Keratinocyte (primary cell): Measurements from ENCODE around the gene TSPAN2. TPM values are rescaled to one million over a fixed set of nuclear protein-coding genes. Genes with fewer than 3 reads are reported as not detected.
A peak's percentile ranks its signal among the peaks of the same experiment; 100 is the strongest.

ENCODE experiments used
- DNase-seq: peaks from one replicate; pipeline ENCODE4 v3.0.0-alpha.2; 2011; ENCODE audit warnings: low read depth, missing footprints, low spot score
- FAIRE-seq: peaks from 2 replicates; lab custom pipeline; 2011; peaks lifted over from hg19 to GRCh38; lab: Jason Lieb, UNC
- H2AFZ ChIP-seq: 2 replicates; pipeline ENCODE4 v1.6.0; 2012; ENCODE audit warnings: low read length, control low read depth, inconsistent platforms; ENCODE audit not compliant: control insufficient read depth
- H3K27ac ChIP-seq: 2 replicates; pipeline ENCODE4 v1.5.1; 2011; ENCODE audit warnings: low read length; ENCODE audit not compliant: control insufficient read depth, insufficient read depth
- H3K27me3 ChIP-seq: 3 replicates; pipeline ENCODE4 v1.6.0; 2011; ENCODE audit warnings: low read length; ENCODE audit not compliant: control insufficient read depth, insufficient read depth; ENCODE audit errors: extremely low read depth
- H3K36me3 ChIP-seq, 2 experiments: 2 replicates in 1 of 2; 3 replicates in 1 of 2; pipeline ENCODE4 v1.5.1; 2011; ENCODE audit warnings: low read length in 2 of 2, mild to moderate bottlenecking in 1 of 2; ENCODE audit not compliant: control insufficient read depth in 2 of 2, insufficient read depth in 2 of 2; ENCODE audit errors: extremely low read depth in 1 of 2
- H3K4me1 ChIP-seq: 3 replicates; pipeline ENCODE4 v1.5.1; 2011; ENCODE audit warnings: low read length; ENCODE audit not compliant: control insufficient read depth, insufficient read depth; ENCODE audit errors: extremely low read depth
- H3K4me2 ChIP-seq: 3 replicates; pipeline ENCODE4 v1.6.0; 2011; ENCODE audit warnings: low read depth, low read length; ENCODE audit not compliant: control insufficient read depth, insufficient read depth; ENCODE audit errors: extremely low read depth
- H3K4me3 ChIP-seq, 3 experiments: fragments of 200-600 bp in 1 of 3; sonication (generic) in 1 of 3; 2 replicates in 2 of 3; 3 replicates in 1 of 3; pipeline ENCODE4 v1.5.1; 2011 to 2016; ENCODE audit warnings: low read length in 3 of 3, mild to moderate bottlenecking in 3 of 3, control low read depth in 2 of 3, inconsistent platforms in 1 of 3, low read depth in 1 of 3, mixed read lengths in 1 of 3, mixed run types in 1 of 3, moderate library complexity in 1 of 3; ENCODE audit not compliant: control insufficient read depth in 2 of 3, insufficient read depth in 2 of 3; ENCODE audit errors: extremely low read depth in 1 of 3
- H3K79me2 ChIP-seq: 2 replicates; pipeline ENCODE4 v1.6.0; 2012; ENCODE audit warnings: low read length; ENCODE audit not compliant: control insufficient read depth, insufficient read depth
- H3K9ac ChIP-seq: 3 replicates; pipeline ENCODE4 v1.6.0; 2011; ENCODE audit warnings: low read length; ENCODE audit not compliant: control insufficient read depth, insufficient read depth; ENCODE audit errors: extremely low read depth
- H3K9me1 ChIP-seq: 3 replicates; pipeline ENCODE4 v1.6.0; 2011; ENCODE audit warnings: low read length; ENCODE audit not compliant: control insufficient read depth, insufficient read depth; ENCODE audit errors: extremely low read depth
- H3K9me3 ChIP-seq: 2 replicates; pipeline ENCODE4 v1.5.1; 2012; ENCODE audit warnings: low read depth, low read length; ENCODE audit not compliant: control insufficient read depth
- H4K20me1 ChIP-seq: 3 replicates; pipeline ENCODE4 v1.6.0; 2011; ENCODE audit warnings: low read length; ENCODE audit not compliant: control insufficient read depth, insufficient read depth; ENCODE audit errors: extremely low read depth
- EZH2 ChIP-seq: IDR thresholded peaks from one replicate; pipeline ENCODE4 v1.6.1; 2012; ENCODE audit warnings: inconsistent platforms, mild to moderate bottlenecking, low read length, moderate library complexity
- dilution Hi-C: fragments of 300-500 bp; cut with MboI; formaldehyde crosslinking; loops from one replicate; pipeline ENCODE4 v1.7.0; 2020; ENCODE audit warnings: low sequenced_read_pairs; ENCODE audit not compliant: extremely low pct_ligation_motif_present
- polyA plus RNA-seq, 5 experiments: library from polyadenylated mRNA; depleted of rRNA in 3 of 5; stranded (reverse) in 3 of 5; stranded (forward) in 1 of 5; unstranded in 1 of 5; fragments of >200 nt; gene quantifications; 1 replicate in 1 of 5; 2 replicates in 3 of 5; 3 replicates in 1 of 5; pipeline versions ENCODE4 v1.2.1 to v1.2.3, GENCODE V29; 2011 to 2012; ENCODE audit warnings: missing spikeins in 2 of 5, low read depth in 1 of 5, low replicate concordance in 1 of 5
- TF ChIP-seq, protein P1 (sequence below), 3 experiments: IDR thresholded peaks in 1 of 3; conservative IDR thresholded peaks in 1 of 3; optimal IDR thresholded peaks in 1 of 3; 2 replicates in 2 of 3; 3 replicates in 1 of 3; pipeline versions ENCODE3 to v1.5.1; 2011; ENCODE audit warnings: low read length in 3 of 3, mild to moderate bottlenecking in 3 of 3, moderate library complexity in 2 of 3, control low read depth in 1 of 3, inconsistent platforms in 1 of 3; ENCODE audit not compliant: insufficient read depth in 2 of 3; ENCODE audit errors: extremely low read depth in 1 of 3

The TSPAN2 gene
- polyA plus RNA-seq, 1 donor (not counting 4 experiments of a cell fraction or from before 2014, with no cell fraction given): 0.37 TPM

- no peak overlapping the region for H3K27ac ChIP-seq
- no peaks in the 10 kb centered on the region for H3K9me1 ChIP-seq
- no peak overlapping the region for H2AFZ ChIP-seq
- H3K9ac ChIP-seq: no peak overlapping the region
- H3K27me3 ChIP-seq: no peaks in the 10 kb centered on the region
- FAIRE-seq (no peak), DNase-seq (no peak)
- no peaks in the 10 kb centered on the region for H4K20me1 ChIP-seq
- dilution Hi-C loops: no loop called here
- H3K4me2 ChIP-seq: no peak overlapping the region
- no peak for TF ChIP-seq EZH2
- H3K79me2 ChIP-seq: no peaks in the 10 kb centered on the region
- H3K36me3 ChIP-seq: no peaks in the 10 kb centered on the region
- no peaks in the 10 kb centered on the region for H3K9me3 ChIP-seq
- no peak overlapping the region for H3K4me3 ChIP-seq
- H3K4me1 ChIP-seq: peaks cover 16% of the 10 kb centered on the region
These were observed 24.5 kb upstream of the TSPAN2 start for GRCh38 chr1:115113766-115114165.

DNA sequence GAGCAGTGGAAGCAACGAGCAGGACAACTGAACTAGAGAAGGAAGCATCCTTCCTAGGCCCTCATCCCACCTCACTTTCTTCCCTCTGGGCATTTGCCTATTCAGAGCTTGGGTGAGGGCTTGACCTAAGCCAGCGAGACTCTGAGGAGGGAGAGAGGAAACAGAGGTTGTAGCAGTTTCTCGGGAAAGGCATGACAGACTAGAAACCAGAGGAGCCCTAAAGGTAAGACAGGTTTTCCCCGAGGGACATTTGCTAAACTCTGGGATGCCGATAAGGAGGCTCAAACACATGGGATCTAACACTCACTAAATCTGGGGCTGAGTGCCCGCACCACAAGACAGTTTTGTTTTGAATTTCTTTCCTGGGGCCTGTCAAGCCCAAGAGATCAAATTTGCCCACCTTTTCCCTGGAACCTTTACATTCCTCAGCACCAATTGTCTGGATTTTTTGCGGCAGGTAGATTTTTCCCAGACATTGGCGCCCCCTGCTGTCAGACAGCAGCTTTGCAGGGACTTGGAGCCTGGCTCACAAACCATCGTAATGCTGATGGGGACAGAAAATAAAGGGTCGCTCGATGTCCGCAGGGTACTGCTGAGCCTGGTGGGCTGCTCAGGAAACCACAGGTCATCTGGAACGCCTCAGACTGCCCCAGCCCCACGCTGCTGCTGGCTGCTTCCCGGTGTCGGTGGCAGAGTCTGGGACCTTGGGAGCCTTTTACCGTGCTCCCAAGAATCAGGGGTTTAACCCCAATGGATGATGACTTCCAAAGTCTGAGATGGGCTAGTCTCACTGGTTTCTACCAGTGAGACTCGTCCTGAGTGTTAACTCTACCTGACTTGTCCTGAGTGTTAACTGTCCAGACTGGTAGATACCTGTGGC, 23.4 kb upstream of the TSPAN2 start:
- DNase-seq (no peak), FAIRE-seq (no peak)
- Histone ChIP-seq H3K9me3 (no peaks in the 10 kb centered on the region), H3K4me3 (no peak overlapping the region), H3K27ac (no peak overlapping the region), H3K4me1 (peaks cover 11% of the 10 kb centered on the region), H2AFZ (no peak overlapping the region), H3K27me3 (no peaks in the 10 kb centered on the region), H4K20me1 (no peaks in the 10 kb centered on the region), H3K9me1 (no peaks in the 10 kb centered on the region), H3K79me2 (no peaks in the 10 kb centered on the region), H3K36me3 (no peaks in the 10 kb centered on the region), H3K9ac (no peak overlapping the region), H3K4me2 (no peak overlapping the region)
- dilution Hi-C loops: no loop called here
- TF ChIP-seq, protein P1, sequence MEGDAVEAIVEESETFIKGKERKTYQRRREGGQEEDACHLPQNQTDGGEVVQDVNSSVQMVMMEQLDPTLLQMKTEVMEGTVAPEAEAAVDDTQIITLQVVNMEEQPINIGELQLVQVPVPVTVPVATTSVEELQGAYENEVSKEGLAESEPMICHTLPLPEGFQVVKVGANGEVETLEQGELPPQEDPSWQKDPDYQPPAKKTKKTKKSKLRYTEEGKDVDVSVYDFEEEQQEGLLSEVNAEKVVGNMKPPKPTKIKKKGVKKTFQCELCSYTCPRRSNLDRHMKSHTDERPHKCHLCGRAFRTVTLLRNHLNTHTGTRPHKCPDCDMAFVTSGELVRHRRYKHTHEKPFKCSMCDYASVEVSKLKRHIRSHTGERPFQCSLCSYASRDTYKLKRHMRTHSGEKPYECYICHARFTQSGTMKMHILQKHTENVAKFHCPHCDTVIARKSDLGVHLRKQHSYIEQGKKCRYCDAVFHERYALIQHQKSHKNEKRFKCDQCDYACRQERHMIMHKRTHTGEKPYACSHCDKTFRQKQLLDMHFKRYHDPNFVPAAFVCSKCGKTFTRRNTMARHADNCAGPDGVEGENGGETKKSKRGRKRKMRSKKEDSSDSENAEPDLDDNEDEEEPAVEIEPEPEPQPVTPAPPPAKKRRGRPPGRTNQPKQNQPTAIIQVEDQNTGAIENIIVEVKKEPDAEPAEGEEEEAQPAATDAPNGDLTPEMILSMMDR (optimal IDR thresholded peaks at IDR 0.05 in 1 of 3, IDR thresholded peaks at IDR 0.05 in 1 of 3, conservative IDR thresholded peaks at IDR 0.05 in 1 of 3; ENCODE audit: extremely low read depth in 1 of 3, insufficient read depth in 2 of 3, low read length in 3 of 3): peak; percentile 82 to 92 (median 91)
- TF ChIP-seq EZH2: no peak
